ENCODE results near the gene LARGE1.
"Not testable (repeated sequence)": the region's sequence is repeated elsewhere in the genome, so short reads cannot be mapped to it uniquely, and the experiment has no call there.

Gene LARGE1

DNA sequence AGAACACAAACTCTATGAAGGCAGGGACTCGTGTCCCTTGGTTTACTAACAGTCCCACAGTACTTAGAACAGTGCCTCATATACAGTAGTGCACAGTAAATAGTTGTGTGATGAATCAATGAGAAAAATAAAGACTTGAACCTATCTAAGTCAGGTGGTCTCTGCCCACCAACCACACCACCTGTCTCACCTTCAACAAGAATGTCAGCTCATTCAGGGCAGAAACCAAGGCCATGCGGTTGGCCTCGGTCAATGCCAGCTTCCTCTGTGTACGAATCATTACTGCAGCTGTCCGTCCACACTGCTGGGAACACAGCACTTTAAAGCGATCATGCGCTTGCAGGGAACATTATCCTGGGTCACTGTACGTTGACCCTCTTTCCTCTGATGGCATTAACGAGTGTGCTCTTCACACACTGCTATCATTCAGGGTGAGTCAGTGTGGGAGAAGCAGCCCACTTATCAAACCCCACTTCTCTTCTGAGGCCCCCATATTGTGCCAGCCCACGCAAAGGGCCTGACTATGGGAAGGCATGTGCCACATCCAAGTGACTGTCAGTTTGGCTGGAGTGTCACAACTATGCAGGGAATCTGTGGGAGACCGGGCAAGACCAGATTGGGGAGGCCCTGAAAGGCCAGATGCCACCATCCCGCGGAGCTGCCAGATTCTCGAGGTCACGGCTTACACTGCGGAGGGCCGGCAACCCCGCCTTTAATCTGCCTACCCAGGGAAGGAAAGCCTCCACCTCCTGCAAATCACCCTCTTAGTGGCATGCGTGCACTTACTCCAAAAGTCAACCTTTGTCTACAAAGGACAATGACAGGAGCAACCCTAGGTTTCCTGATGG, 36.1 kb downstream of the LARGE1 start:
- no peak for DNase-seq

DNA sequence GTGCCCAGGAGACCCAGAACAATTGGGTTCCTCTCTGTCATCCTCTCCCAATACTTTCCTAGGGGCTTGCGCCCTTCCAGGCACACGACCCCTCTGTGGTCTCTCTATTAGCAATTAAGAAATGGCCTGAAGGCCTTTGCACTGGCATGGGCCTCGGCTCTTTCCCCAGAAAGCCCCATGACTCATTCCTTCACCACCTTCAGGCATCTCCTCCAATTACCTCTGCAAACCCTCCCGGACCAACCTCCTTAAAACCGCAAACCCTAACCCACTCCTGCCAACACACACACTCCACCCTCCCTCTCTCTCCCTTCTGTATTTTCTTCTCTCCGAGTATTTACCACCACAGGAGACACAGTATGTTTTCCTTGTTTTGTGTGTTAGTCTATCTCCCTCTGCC, 36.7 kb downstream of the LARGE1 start:
- DNase-seq = no peak

DNA sequence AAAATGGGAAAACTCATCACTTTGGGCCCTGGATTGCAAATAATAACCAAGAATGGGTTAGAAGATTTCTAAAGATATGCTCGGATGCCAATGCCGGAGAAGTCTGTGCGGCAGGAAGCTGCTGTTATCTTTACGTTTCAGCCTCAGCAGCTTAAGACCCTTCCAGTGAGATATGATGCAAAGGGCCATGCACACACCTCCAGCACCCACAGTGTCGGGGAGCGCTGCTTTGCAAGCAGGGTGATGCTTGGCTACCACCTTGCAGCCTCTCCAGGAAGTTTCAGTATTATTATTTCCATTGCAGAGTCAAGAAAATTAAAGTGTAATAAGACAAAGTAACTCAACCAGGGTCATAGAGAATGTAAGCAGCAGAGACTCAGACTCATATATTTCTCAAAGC, 37.3 kb downstream of the LARGE1 start:
- no peak for DNase-seq

DNA sequence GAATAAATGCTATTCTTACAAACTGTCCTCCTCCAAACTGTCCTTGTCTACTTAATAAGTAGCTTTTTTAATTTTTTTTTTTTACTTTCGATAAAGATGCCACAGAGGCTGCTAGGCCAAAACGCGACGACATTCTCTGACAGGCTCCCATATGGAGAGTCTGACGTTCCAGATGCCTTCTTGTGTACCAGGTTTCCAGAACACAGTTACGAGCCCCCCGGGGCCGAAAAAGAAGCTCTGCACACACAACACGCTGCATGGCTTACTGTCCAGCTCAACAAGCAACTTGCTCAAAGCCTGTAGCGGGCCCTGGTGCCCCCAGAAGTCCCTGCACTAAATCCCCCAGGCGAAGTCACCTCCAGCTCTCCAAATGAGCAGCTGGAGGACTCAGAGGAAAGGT, 39.3 kb downstream of the LARGE1 start:
- no peak for DNase-seq

DNA sequence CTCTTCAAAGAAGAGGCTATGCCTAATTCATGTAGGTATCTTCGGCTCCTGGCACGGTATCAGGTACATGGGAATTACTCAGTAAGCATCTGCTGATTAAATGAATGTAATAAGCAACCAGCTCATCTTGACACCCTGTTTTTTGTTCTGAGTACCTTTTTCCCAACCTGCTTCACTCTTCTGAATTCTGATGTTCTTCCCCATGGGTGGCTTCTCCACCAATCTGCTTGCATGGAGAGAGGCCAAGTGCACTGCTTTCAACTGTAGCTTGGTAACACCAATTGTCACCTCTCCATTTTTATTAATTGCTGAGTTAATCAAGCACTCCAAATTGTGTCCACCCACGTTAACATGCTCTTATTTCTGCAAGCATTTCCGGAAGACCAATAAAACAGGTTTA, 40.5 kb downstream of the LARGE1 start:
- no peak for DNase-seq

DNA sequence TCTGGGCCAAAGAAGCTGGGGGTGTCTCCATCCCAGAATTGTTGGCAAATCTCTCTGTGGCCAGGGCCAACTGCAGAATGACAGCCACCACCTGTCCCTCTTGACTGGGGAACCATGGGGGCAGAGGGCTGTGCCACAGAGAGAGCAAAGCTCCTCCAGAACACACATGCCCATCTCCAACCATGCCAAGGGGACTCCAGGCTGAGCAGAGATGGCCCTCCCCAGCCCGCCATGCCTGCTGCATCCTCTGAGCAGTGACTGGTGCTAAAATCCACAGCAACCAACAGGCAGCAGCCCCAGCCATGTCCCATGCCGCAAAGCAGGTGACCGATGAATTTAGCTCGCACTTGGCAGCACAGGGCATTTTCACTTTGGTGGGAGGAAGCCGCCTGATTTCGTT, 45.0 kb downstream of the LARGE1 start:
- no peak for DNase-seq

DNA sequence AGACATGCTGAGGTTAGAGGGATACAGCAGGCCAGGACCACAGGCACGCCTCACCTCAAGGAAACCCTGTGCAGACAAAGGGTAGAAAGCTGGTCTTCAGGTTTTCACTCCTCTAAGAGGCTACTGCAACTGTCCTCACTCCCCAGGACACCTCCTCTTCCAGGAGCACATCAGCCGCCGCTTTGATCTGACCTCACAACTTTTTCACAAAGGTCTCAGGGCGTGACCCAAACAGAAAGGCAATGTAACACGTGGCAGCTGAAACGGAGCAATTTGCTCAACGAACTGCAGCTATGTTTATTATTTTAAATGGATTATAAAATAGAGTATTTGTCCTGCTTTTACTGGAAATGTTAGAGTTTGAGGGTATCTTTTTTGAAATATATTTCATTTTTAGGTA, 46.1 kb downstream of the LARGE1 start:
- no peak for DNase-seq

DNA sequence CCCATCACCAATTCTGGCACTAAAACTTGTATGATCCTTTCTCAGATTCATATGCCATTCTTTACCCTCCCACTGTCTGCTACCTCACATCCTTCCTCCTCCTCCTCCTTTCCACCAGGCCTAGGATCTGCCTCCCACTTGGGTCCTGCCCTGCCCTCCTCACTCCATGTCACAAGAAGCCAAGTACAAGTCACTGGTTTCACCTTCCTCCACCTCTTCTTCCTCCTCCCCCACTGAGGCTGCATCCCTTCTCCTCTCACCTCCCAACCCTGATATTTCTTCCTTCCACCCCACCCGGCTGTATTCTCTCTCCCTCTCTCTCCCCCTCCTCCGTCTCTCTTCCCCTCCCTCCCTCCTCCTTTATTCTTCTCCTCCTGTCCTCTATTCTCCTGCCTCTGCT, 46.6 kb downstream of the LARGE1 start:
- DNase-seq = no peak

DNA sequence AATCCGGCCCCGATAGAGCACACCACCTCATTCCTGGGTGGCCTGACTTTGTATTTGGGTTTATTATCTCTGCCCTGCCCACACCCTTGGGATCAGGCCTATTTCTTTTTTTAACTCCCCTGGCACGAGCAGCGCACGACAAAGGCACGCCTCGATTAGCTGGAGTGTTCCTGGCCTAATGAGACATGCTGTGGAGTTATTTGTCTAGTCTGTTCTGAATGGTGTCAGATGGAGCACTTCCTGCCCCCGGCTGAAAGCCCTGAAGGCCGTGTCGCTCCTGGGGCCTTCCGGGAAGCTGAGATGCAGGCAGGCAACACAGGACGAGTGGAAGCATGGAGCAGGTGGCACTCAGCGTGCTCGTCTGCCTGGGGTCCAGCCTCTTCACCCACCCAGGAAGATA, 47.1 kb downstream of the LARGE1 start:
- DNase-seq = no peak

DNA sequence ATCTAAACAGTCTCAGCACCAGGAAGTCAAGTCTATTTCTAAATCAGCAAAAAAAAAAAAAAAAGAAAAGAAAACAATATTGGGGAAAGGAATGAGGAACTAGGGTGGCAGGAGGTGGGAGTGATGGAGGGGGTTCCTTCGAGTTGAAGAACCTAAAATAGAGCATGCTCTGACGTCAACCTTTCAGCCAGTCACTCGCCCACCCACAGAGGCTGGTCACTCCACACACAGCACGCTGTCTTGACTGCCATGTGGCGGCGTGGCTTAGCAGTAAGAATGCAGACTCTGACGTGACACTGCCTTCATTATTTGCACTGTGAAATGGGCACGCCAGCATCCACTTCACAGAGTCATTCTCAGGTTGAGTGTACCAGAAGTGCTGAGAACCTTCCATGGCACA, 48.3 kb downstream of the LARGE1 start:
- DNase-seq = no peak

DNA sequence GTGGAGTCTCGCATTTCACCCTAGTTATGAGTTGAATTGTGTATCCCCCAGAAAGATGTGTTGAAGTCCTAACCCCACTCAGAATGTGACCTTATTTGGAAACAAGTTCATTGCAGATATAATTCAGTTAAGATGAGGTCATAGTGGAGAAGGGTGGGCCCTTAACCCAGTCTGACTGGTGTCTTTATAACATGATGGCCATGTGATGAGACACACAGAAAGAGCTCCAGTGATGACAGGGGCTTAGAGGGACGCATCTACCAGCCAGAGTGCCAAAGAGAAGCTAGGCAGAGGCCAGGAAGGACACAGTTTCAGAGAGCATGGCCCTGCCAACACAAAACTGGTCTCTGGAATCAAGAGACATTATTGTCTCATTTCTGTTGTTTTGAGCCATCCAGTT, 50.3 kb downstream of the LARGE1 start:
- DNase-seq = no peak

DNA sequence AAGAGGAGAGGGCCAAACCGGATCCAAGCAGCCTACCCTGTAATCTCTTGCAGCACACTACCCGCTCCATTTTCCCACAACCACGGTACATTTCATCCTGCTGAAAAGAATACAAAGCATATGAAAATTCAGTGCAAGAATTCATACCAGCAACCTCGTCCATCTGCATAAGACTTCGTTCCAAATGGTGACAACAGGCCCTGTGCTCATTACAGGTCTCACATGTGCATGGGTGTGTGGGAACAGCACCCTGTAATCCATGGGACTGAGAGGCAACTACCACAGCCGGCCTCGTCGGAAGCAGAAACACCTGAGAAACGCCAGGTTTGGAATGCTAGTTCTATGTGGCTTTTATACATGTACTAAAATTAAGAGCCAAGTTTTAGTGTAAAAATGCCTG, 52.3 kb downstream of the LARGE1 start:
- DNase-seq = no peak

DNA sequence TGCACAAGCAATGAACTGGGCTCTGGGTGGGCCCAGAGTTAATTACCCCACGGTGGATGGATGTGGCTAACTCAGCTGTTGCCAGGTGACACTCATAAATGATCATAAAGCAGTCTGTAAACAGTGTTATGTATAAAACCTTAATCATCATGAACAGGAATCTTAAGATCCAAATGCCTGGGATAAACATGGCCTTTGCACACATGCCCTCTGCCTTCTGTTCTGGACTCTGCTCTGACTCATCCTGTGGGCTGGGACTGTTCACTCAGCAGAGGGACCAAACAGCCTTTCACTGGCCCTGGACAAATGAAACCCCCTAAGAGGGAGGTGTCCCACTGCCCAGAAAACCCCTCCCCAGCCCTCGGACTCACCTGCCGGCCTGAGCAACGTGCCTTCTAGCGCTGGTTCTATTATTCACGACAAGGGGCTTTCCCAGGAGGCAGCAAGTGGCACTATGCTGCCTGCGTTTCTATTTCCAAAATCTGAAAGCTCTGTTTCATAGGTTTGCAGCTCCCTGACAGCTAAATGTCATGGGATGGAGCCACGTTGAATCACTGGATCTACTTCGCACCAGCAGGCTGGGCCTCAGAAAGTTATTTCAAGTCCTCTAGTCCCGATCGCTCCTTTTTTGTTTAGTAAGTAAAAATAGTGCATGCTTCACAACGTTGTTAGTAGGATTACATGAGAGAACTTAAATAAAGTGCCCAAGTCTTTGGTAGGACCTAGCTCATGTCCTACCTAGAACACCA, 53.0 kb downstream of the LARGE1 start:
- DNase-seq = no peak

DNA sequence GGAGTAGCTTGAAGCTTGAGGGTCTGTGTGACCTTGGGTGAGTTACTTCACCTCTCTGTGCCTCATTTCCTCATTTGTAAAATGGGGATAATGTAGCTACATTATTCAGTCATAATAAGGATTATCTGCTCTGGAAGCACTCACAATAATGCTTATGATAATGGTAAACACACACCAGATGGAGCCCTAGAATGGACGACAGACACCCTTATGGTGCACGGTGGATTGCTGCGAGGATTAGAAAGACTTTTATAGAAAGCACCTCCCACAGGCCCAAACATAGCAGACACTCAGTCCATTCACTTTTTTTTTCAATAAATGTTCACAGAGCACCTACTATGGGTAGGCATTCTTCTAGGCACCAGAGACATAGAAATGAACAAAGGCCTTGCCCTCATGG, 53.8 kb downstream of the LARGE1 start:
- DNase-seq = no peak

DNA sequence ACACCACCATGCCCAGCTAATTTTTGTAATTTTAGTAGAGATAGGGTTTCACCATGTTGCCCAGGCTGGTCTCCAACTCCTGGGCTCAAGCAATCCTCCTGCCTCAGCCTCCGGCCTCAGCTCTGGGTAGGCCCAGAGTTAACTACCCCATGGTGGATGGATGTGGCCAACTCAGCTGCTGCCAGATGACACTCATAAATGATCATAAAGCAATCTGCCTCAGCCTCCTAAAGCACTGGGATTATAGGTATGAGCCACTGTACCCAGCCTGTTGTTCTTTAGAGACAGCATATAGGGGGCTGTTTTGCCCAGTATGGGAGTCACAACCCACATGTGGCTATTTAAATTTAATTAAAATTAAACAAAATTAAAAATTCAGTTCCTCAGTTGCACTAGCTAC, 54.3 kb downstream of the LARGE1 start:
- no peak for DNase-seq

DNA sequence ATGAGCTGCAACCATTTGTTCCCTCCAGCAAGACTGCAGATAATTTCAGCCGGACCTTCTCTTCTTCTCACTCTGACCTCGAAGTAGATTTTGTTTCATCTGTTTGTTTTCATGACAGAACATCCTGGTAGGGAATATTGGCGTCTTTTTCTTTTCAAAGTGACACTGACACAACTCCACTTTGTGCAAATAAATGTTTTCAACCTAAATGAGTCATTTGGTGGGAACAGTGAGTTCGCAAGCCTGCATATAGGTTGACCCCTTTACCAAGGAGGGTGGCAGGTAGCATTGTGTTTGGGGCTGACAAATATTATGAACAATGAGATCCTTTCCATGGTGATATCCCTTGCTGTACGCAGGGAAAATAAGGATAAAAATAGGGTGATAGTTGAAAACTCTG, 55.0 kb downstream of the LARGE1 start:
- no peak for DNase-seq

DNA sequence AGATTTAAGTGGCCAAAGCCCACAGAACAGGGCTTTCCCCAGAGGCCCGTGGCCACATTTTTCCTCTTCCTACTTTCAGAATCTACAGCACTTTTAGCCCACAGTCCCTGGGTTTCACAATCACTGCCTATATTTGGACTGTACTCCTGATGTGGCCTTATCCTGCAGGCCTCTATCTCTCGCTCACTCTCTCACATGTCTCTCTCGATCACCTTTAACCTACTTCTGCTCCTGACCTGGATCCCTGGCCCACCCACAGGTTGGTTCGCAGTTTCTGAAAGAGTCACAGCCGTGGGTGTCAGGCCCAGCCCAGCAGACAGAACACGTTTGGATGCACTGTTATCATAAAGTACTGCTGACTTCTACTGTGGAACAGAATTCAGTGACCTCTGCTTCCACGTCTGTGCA, 55.5 kb downstream of the LARGE1 start:
- no peak for DNase-seq

DNA sequence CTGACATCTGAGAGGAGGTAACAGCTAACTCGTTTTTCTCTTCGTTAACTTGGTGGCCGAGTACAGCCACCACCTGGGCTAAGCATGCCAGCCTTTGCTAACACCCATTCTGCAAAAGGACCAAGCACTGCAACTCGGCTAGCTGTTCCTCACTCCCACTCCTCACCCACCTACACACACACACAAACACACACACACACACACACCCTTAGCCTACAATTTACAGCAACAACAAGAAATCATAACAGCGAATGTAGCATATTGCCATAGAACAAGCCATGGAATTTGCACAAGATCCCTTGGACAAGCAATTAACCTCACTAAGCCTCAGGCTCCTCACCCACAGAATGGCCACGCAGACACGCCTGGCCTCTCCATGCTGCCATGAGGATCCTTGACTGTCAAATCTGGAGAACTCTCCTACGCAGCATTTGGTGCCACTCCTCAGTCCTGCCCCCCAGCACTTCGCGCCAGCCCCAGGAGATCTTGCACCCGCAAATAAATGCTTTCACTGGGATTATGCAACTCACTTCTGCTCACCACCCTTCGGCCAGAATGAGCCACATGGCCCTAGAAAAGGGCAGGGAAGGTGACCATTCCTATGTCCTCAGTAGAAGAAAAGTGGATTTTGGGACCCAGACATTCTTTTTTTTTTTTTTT, 58.9 kb downstream of the LARGE1 start:
- no peak for DNase-seq

DNA sequence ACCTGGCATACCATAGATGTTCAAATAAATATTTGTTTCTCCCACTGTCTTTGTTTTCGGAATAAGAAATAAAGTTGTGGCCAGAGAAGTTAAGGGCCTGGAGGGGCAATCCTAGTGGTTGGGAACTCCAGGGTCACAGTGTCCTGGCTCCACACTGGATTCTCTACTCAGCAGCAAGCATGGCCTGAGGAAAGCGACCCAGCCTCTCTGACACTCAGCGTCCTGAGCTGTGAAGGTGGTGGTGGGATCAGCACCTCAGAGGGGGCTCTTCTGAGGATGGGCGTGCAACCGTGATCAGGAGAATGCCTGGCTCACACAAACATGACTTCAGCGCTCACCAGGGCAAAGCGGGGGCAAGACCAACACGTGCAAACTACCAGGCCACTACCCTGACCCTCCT, 59.9 kb downstream of the LARGE1 start:
- no peak for DNase-seq

DNA sequence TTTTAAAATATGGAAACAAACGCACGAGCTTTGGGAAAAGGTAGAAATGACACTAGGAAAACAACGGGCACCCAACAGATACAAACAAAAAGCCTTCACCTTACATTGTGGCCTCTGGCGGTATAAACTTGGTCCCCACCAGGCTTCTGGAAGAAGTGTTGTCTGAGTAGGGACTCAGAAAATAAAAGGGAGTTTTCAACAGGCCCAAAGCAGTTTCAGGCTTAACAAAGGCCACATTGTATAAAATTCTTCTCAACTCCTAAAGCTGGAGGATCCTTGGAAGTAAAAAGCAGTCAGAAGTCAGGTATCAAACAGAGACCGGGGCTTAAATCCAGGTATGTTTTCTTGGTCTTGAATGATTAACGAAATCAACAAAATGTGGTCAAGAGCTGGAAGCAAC, 61.0 kb downstream of the LARGE1 start:
- DNase-seq = no peak

DNA sequence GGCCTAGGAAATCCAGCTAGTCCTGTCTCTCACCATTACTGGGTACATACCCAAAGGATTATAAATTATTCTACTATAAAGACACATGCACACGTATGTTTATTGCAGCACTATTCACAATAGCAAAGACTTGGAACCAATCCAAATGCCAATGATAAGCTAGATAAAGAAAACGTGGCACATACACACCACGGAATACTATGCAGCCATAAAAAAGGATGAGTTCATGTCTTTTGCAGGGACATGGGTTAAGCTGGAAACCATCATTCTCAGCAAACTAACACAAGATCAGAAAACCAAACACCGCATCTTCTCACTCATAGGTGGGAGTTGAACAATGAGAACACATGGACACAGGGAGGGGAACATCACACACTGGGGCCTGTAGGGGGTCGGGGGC, 61.6 kb downstream of the LARGE1 start:
- not testable (repeated sequence) for DNase-seq

DNA sequence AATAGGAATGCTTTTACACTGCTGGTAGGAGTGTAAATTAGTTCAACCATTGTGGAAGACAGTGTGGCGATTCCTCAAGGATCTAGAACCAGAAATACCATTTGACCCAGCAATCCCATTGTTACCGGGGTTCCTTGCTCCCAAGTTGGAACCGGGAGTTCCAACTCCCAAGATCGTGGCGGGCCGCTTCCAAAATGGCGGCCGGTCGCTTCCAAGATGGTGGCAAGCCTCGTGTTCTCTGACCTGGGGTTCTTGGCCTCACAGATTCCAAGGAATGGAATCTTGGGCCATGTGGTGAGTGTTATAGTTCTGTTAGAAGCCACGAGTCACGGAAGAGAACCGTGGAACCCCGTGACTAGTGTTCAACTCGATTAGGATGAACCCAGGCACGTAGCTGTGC, 62.5 kb downstream of the LARGE1 start:
- not testable (repeated sequence) for DNase-seq

DNA sequence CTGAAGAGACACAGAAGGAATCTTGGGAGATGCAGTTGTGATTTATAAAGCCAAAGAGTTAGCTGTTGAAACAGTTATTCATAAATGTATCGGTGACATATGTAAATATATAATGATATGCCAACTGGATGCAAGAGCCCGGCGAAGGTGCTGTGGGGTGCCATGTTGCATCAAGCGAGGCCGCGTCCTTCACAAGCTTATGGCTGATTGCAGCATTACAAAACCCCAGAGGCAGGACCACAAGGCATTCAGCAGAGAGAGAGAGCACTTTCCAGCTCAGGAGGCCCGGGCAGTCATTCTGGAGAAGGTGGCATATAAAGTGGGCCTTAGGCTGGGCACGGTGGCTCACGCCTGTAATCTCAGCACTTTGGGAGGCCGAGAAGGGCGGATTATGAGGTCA, 65.6 kb downstream of the LARGE1 start:
- no peak for DNase-seq

All from activated gamma-delta T cell treated with Interleukin-2 at 50 U/mL for 16 hours (primary cell).